GM23338 (cell line): ENCODE data around the gene KIAA0513. TPM values are rescaled to one million over a fixed set of nuclear protein-coding genes. Genes with fewer than 3 reads are reported as not detected.

Experiments
- ATAC-seq: fragments of 200-7000 bp; cut with Tn5 transposase; 3 replicates; pipeline ENCODE4 v1.9.1; 2020
- DNase-seq: peaks from one replicate; pipeline ENCODE4 v3.0.0-alpha.2; 2015; ENCODE audit warnings: low spot score
- H2AFZ ChIP-seq: fragments of 200-600 bp; sonication (generic); 2 replicates; pipeline ENCODE4 v1.8.0; 2016; ENCODE audit warnings: antibody characterized with exemption, mild to moderate bottlenecking, moderate library complexity
- H3F3A ChIP-seq: fragments of 200-600 bp; sonication (generic); replicated peaks from 2 replicates; pipeline ENCODE4 v1.8.0; 2017; ENCODE audit warnings: antibody characterized with exemption, mixed run types, low read depth
- H3K27ac ChIP-seq: fragments of 200-600 bp; sonication (generic); 2 replicates; pipeline ENCODE4 v1.6.1; 2016; ENCODE audit warnings: low read depth
- H3K27me3 ChIP-seq: fragments of 200-600 bp; sonication (generic); 2 replicates; pipeline ENCODE4 v1.8.0; 2016; ENCODE audit warnings: mild to moderate bottlenecking, mixed run types, moderate library complexity; ENCODE audit not compliant: insufficient read depth
- H3K36me3 ChIP-seq: fragments of 200-600 bp; sonication (generic); 2 replicates; pipeline ENCODE4 v1.8.0; 2016; ENCODE audit warnings: mild to moderate bottlenecking; ENCODE audit not compliant: insufficient read depth
- H3K4me1 ChIP-seq: fragments of 200-600 bp; sonication (generic); 2 replicates; pipeline ENCODE4 v1.8.0; 2016; ENCODE audit warnings: mild to moderate bottlenecking, moderate library complexity; ENCODE audit not compliant: insufficient read depth
- H3K4me2 ChIP-seq: fragments of 200-600 bp; sonication (generic); 2 replicates; pipeline ENCODE4 v1.7.1; 2017; ENCODE audit warnings: mixed run types
- H3K4me3 ChIP-seq: fragments of 200-600 bp; sonication (generic); 2 replicates; pipeline ENCODE4 v1.6.1; 2016; ENCODE audit warnings: mixed run types
- H3K79me2 ChIP-seq: fragments of 200-600 bp; sonication (generic); replicated peaks from 2 replicates; pipeline ENCODE4 v1.8.0; 2017; ENCODE audit warnings: mild to moderate bottlenecking; ENCODE audit not compliant: insufficient read depth
- H3K9me2 ChIP-seq: fragments of 200-600 bp; sonication (generic); 2 replicates; pipeline ENCODE4 v1.8.0; 2017; ENCODE audit not compliant: insufficient read depth
- H4K20me1 ChIP-seq: fragments of 200-600 bp; sonication (generic); replicated peaks from 2 replicates; pipeline ENCODE4 v1.8.0; 2017; ENCODE audit warnings: mild to moderate bottlenecking; ENCODE audit not compliant: insufficient read depth
- H3K27ac Mint-ChIP-seq: 2 replicates; pipeline ENCODE4 v1.8.0; 2020; ENCODE audit warnings: inconsistent platforms, mild to moderate bottlenecking, moderate library complexity, mixed read lengths
- H3K27me3 Mint-ChIP-seq: 3 replicates; pipeline ENCODE4 v1.8.0; 2022; ENCODE audit warnings: low read depth, mild to moderate bottlenecking, moderate library complexity, mixed read lengths, inconsistent platforms; ENCODE audit not compliant: insufficient read depth, poor library complexity
- H3K36me3 Mint-ChIP-seq: 3 replicates; pipeline ENCODE4 v1.8.0; 2021; ENCODE audit warnings: low read depth, mild to moderate bottlenecking, inconsistent platforms, moderate library complexity, mixed read lengths
- H3K4me1 Mint-ChIP-seq: 3 replicates; pipeline ENCODE4 v1.8.0; 2020; ENCODE audit warnings: mild to moderate bottlenecking, inconsistent platforms, mixed read lengths
- H3K4me3 Mint-ChIP-seq: 3 replicates; pipeline ENCODE4 v1.8.0; 2021; ENCODE audit warnings: moderate library complexity, mild to moderate bottlenecking, inconsistent platforms, mixed read lengths
- H3K9me3 Mint-ChIP-seq: 3 replicates; pipeline ENCODE4 v1.8.0; 2020; ENCODE audit warnings: moderate library complexity, mild to moderate bottlenecking, inconsistent platforms, mixed read lengths
- CREB1 ChIP-seq: fragments of 250-450 bp; sonication (Bioruptor Pico); IDR thresholded peaks from 2 replicates; pipeline ENCODE4 v1.5.0; 2020; ENCODE audit warnings: low read depth, mild to moderate bottlenecking, moderate library complexity
- JUNB ChIP-seq: IDR thresholded peaks from one replicate; pipeline ENCODE4 v1.6.1; 2016; ENCODE audit warnings: antibody characterized with exemption; ENCODE audit not compliant: unreplicated experiment
- NANOG ChIP-seq: IDR thresholded peaks from 2 replicates; pipeline ENCODE4 v1.6.1; 2016; ENCODE audit warnings: antibody characterized with exemption, borderline replicate concordance
- POLR2AphosphoS5 ChIP-seq: IDR thresholded peaks from 2 replicates; pipeline ENCODE4 v1.6.1; 2016; ENCODE audit warnings: antibody characterized with exemption, low read depth
- STAT1 ChIP-seq: IDR thresholded peaks from one replicate; pipeline ENCODE4 v1.6.1; 2016; ENCODE audit warnings: antibody characterized with exemption; ENCODE audit not compliant: unreplicated experiment
- ZNF114 ChIP-seq: fragments of 250-450 bp; sonication (Bioruptor Pico); IDR thresholded peaks from 2 replicates; pipeline ENCODE4 v1.5.0; 2020; ENCODE audit warnings: mild to moderate bottlenecking, moderate library complexity
- ZNF331 ChIP-seq: fragments of 250-450 bp; sonication (Bioruptor Pico); IDR thresholded peaks from 2 replicates; pipeline ENCODE4 v1.5.0; 2020; ENCODE audit warnings: low read depth, mild to moderate bottlenecking, moderate library complexity
- polyA plus RNA-seq: library from polyadenylated mRNA; unstranded; fragments of >200 nt; fragmentation: Nextera tagmentation; extraction: Ambion mirVana; gene quantifications from 2 replicates; pipeline ENCODE4 v1.2.1, GENCODE V29; 2016
- total RNA-seq: library from RNA; depleted of rRNA; stranded (reverse); fragments of >200 nt; shearing (Covaris generic); gene quantifications from 2 replicates; pipeline ENCODE4 v1.2.3, GENCODE V29; 2014
- TF ChIP-seq, protein P1 (sequence below): IDR thresholded peaks from 2 replicates; pipeline ENCODE4 v1.6.1; 2016; ENCODE audit warnings: antibody characterized with exemption
- TF ChIP-seq, protein P2 (sequence below): fragments of 250-450 bp; sonication (Bioruptor Pico); IDR thresholded peaks from 2 replicates; pipeline ENCODE4 v1.5.0; 2020; ENCODE audit warnings: mild to moderate bottlenecking, moderate library complexity

Gene KIAA0513
- total and polyA plus RNA-seq, 2 experiments from 2014 or later, result 2.1 to 8.7 TPM

DNA sequence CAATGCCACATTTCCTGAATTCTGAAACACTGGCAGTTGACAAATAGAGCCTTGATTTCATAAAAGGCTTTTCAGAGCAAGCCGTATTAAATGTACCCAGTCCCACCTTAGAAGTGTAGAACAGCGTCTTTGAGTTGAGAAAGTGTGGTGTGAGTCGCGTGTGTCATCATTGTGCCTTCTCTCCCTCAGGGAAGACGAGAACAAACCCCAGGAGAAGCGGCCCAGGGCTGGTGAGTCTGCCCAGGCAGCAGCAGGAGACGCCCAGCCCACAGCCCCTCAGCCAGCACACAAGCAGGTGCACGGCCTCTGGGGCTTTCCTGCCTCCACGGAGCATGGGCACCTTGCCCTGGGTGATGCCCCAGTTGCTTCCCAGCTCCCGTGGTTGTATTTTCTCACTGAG lies 50.6 kb downstream of the KIAA0513 start:
- TF ChIP-seq, protein P1, sequence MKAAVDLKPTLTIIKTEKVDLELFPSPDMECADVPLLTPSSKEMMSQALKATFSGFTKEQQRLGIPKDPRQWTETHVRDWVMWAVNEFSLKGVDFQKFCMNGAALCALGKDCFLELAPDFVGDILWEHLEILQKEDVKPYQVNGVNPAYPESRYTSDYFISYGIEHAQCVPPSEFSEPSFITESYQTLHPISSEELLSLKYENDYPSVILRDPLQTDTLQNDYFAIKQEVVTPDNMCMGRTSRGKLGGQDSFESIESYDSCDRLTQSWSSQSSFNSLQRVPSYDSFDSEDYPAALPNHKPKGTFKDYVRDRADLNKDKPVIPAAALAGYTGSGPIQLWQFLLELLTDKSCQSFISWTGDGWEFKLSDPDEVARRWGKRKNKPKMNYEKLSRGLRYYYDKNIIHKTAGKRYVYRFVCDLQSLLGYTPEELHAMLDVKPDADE, result no peak
- TF ChIP-seq ZNF331 (CRISPR knock-in tag) (no peak), POLR2AphosphoS5 (no peak), ZNF114 (CRISPR knock-in tag) (no peak), STAT1 (no peak), JUNB (no peak), NANOG (no peak), CREB1 (CRISPR knock-in tag) (no peak)
- TF ChIP-seq, protein P2, sequence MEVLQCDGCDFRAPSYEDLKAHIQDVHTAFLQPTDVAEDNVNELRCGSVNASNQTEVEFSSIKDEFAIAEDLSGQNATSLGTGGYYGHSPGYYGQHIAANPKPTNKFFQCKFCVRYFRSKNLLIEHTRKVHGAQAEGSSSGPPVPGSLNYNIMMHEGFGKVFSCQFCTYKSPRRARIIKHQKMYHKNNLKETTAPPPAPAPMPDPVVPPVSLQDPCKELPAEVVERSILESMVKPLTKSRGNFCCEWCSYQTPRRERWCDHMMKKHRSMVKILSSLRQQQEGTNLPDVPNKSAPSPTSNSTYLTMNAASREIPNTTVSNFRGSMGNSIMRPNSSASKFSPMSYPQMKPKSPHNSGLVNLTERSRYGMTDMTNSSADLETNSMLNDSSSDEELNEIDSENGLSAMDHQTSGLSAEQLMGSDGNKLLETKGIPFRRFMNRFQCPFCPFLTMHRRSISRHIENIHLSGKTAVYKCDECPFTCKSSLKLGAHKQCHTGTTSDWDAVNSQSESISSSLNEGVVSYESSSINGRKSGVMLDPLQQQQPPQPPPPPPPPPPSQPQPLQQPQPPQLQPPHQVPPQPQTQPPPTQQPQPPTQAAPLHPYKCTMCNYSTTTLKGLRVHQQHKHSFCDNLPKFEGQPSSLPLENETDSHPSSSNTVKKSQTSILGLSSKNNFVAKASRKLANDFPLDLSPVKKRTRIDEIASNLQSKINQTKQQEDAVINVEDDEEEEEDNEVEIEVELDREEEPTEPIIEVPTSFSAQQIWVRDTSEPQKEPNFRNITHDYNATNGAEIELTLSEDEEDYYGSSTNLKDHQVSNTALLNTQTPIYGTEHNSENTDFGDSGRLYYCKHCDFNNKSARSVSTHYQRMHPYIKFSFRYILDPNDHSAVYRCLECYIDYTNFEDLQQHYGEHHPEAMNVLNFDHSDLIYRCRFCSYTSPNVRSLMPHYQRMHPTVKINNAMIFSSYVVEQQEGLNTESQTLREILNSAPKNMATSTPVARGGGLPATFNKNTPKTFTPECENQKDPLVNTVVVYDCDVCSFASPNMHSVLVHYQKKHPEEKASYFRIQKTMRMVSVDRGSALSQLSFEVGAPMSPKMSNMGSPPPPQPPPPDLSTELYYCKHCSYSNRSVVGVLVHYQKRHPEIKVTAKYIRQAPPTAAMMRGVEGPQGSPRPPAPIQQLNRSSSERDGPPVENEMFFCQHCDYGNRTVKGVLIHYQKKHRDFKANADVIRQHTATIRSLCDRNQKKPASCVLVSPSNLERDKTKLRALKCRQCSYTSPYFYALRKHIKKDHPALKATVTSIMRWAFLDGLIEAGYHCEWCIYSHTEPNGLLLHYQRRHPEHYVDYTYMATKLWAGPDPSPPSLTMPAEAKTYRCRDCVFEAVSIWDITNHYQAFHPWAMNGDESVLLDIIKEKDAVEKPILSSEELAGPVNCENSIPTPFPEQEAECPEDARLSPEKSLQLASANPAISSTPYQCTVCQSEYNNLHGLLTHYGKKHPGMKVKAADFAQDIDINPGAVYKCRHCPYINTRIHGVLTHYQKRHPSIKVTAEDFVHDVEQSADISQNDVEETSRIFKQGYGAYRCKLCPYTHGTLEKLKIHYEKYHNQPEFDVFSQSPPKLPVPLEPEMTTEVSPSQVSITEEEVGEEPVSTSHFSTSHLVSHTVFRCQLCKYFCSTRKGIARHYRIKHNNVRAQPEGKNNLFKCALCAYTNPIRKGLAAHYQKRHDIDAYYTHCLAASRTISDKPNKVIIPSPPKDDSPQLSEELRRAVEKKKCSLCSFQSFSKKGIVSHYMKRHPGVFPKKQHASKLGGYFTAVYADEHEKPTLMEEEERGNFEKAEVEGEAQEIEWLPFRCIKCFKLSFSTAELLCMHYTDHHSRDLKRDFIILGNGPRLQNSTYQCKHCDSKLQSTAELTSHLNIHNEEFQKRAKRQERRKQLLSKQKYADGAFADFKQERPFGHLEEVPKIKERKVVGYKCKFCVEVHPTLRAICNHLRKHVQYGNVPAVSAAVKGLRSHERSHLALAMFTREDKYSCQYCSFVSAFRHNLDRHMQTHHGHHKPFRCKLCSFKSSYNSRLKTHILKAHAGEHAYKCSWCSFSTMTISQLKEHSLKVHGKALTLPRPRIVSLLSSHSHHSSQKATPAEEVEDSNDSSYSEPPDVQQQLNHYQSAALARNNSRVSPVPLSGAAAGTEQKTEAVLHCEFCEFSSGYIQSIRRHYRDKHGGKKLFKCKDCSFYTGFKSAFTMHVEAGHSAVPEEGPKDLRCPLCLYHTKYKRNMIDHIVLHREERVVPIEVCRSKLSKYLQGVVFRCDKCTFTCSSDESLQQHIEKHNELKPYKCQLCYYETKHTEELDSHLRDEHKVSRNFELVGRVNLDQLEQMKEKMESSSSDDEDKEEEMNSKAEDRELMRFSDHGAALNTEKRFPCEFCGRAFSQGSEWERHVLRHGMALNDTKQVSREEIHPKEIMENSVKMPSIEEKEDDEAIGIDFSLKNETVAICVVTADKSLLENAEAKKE (CRISPR knock-in tag), result no peak

More for the DNA sequence above, 50.6 kb downstream of the KIAA0513 start:
- Mint-ChIP-seq H3K4me3 (no peak overlapping the region), H3K27ac (no peak overlapping the region), H3K9me3 (no peaks in the 10 kb centered on the region), H3K36me3 (peaks cover 4% of the 10 kb centered on the region; the same call in 1 of the 3 replicates), H3K27me3 (peaks cover 37% of the 10 kb centered on the region), H3K4me1 (peaks cover 37% of the 10 kb centered on the region)
- no peak for ATAC-seq
- H3K4me2 ChIP-seq, result no peak overlapping the region
- no peaks in the 10 kb centered on the region for H3K36me3 ChIP-seq
- H3K27me3 ChIP-seq, result peaks cover 21% of the 10 kb centered on the region
- no peaks in the 10 kb centered on the region for H3K79me2 ChIP-seq
- H3F3A ChIP-seq, result peaks cover 8% of the 10 kb centered on the region
- H3K4me3 ChIP-seq, result no peak overlapping the region
- H3K27ac ChIP-seq, result no peak overlapping the region
- H2AFZ ChIP-seq, result no peak overlapping the region
- peaks cover 24% of the 10 kb centered on the region for H3K4me1 ChIP-seq
- no peak for DNase-seq
- H3K9me2 ChIP-seq, result no peaks in the 10 kb centered on the region
- H4K20me1 ChIP-seq, result no peaks in the 10 kb centered on the region; the same call in 1 of the 2 replicates
